SIG-M5 treated with dmso at 0.1 percent for 504 hours (cell line): ENCODE data around the gene CBX6.

Experiments used
- DNase-seq: peaks from one replicate; lab custom pipeline; 2025; ENCODE audit not compliant: unreplicated experiment; lab: John Stamatoyannopoulos, UW

CBX6 gene

GRCh38 chr22:38823076-38823475 is 48.9 kb downstream of the CBX6 start:
- no peak for DNase-seq

- DNase-seq: no peak
These were observed 52.0 kb downstream of the CBX6 start for GRCh38 chr22:38820020-38820419.

GRCh38 chr22:38819387-38819940 is 52.6 kb downstream of the CBX6 start:
- DNase-seq: no peak

DNA sequence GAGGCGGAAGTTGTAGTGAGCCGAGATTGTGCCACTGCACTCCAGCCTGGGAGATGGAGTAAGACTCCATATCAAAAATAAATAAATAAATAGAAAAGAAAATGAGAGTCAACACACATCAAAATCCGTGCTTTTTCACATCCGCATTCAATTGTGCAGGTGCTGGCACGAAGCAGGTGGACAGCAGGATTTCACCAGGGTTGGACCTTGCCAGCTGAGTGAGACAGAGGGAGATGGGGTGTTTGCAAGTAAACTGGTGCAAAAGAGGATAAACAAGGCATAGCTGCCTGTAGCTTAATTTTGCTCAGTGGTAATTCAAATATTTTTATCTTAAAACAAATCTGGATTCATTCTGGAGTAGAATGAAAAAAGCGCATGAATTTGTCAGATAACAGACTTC is 54.8 kb downstream of the CBX6 start:
- no peak for DNase-seq

- DNase-seq: no peak
These were observed 56.2 kb downstream of the CBX6 start for GRCh38 chr22:38815842-38816241.
